Caki2 (cell line): ENCODE data around the gene YTHDF1. TPM values are rescaled to one million over a fixed set of nuclear protein-coding genes. Genes with fewer than 3 reads are reported as not detected.

ENCODE experiments used
- DNase-seq: peaks from one replicate; pipeline ENCODE4 v3.0.0-alpha.2; 2015; ENCODE audit warnings: low read depth
- in situ Hi-C: cut with HindIII; loops from 2 replicates; pipeline ENCODE4 v1.10.0; 2016; ENCODE audit warnings: low sequenced_read_pairs, low pct_unique_long_range_greater_than_20kb, mixed read lengths
- total RNA-seq: library from RNA; depleted of rRNA; stranded (reverse); fragments of >200 nt; shearing (Covaris generic); gene quantifications from 2 replicates; pipeline ENCODE4 v1.2.3, GENCODE V29; 2014; ENCODE audit warnings: low replicate concordance

The YTHDF1 gene
- total RNA-seq, 1 experiment from 2014 or later: 20.0 TPM

GRCh38 chr20:63194007-63194796 lies 21.7 kb downstream of the YTHDF1 start:
- in situ Hi-C loops: no loop called here
- peak; percentile 59 for DNase-seq

GRCh38 chr20:63192721-63193120 lies 23.2 kb downstream of the YTHDF1 start:
- DNase-seq: no peak
- in situ Hi-C loops: no loop called here

- in situ Hi-C loops: no loop called here
Measured at GRCh38 chr20:63191400-63191799, 24.5 kb downstream of the YTHDF1 start.

GRCh38 chr20:63190828-63191227 lies 25.1 kb downstream of the YTHDF1 start:
- in situ Hi-C loops: no loop called here
- no peak for DNase-seq

More at GRCh38 chr20:63191400-63191799, 24.5 kb downstream of the YTHDF1 start:
- peak; percentile 93 for DNase-seq

- DNase-seq: no peak
- in situ Hi-C loops: no loop called here
Measured at GRCh38 chr20:63189846-63190559, 25.9 kb downstream of the YTHDF1 start.

- no peak for DNase-seq
- in situ Hi-C loops: no loop called here
Measured at GRCh38 chr20:63189322-63189642, 26.6 kb downstream of the YTHDF1 start.

- in situ Hi-C loops: no loop called here
- DNase-seq: no peak
Measured at GRCh38 chr20:63188641-63189321, 27.1 kb downstream of the YTHDF1 start.

- DNase-seq: no peak
- in situ Hi-C loops: no loop called here
Measured at GRCh38 chr20:63188159-63188442, 27.8 kb downstream of the YTHDF1 start.

- no peak for DNase-seq
- in situ Hi-C loops: no loop called here
Measured at GRCh38 chr20:63187338-63188158, 28.4 kb downstream of the YTHDF1 start.

- DNase-seq: peak; percentile 51
- in situ Hi-C loops: no loop called here
Measured at GRCh38 chr20:63186528-63187316, 29.2 kb downstream of the YTHDF1 start.

- in situ Hi-C loops: no loop called here
- DNase-seq: no peak
Measured at GRCh38 chr20:63186084-63186483, 29.8 kb downstream of the YTHDF1 start.

- no peak for DNase-seq
- in situ Hi-C loops: no loop called here
Measured at GRCh38 chr20:63185215-63185796, 30.6 kb downstream of the YTHDF1 start.

- DNase-seq: peak; percentile 50
- in situ Hi-C loops: no loop called here
Measured at GRCh38 chr20:63183422-63184146, 32.3 kb downstream of the YTHDF1 start.

GRCh38 chr20:63182946-63183415 lies 33.0 kb downstream of the YTHDF1 start:
- DNase-seq: no peak

GRCh38 chr20:63182425-63182824 lies 33.5 kb downstream of the YTHDF1 start:
- DNase-seq: no peak
- in situ Hi-C loops: no loop called here

More at GRCh38 chr20:63182946-63183415, 33.0 kb downstream of the YTHDF1 start:
- in situ Hi-C loops: no loop called here

GRCh38 chr20:63181226-63181625 lies 34.7 kb downstream of the YTHDF1 start:
- in situ Hi-C loops: no loop called here
- DNase-seq: no peak
